ENCODE data around the gene FHAD1. TPM values are rescaled to one million over a fixed set of nuclear protein-coding genes. Genes with fewer than 3 reads are reported as not detected.
A peak's percentile ranks its signal among the peaks of the same experiment; 100 is the strongest.
"Not testable (repeated sequence)": the region's sequence is repeated elsewhere in the genome, so short reads cannot be mapped to it uniquely, and the experiment has no call there.

Gene FHAD1
- total RNA-seq, 1 donor from 2014 or later, result 0.21 TPM

- DNase-seq (ENCODE audit: low read depth), result no peak
- TF ChIP-seq, protein P1, sequence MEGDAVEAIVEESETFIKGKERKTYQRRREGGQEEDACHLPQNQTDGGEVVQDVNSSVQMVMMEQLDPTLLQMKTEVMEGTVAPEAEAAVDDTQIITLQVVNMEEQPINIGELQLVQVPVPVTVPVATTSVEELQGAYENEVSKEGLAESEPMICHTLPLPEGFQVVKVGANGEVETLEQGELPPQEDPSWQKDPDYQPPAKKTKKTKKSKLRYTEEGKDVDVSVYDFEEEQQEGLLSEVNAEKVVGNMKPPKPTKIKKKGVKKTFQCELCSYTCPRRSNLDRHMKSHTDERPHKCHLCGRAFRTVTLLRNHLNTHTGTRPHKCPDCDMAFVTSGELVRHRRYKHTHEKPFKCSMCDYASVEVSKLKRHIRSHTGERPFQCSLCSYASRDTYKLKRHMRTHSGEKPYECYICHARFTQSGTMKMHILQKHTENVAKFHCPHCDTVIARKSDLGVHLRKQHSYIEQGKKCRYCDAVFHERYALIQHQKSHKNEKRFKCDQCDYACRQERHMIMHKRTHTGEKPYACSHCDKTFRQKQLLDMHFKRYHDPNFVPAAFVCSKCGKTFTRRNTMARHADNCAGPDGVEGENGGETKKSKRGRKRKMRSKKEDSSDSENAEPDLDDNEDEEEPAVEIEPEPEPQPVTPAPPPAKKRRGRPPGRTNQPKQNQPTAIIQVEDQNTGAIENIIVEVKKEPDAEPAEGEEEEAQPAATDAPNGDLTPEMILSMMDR (IDR thresholded peaks at IDR 0.05; ENCODE audit: insufficient read depth, low read length, poor library complexity, severe bottlenecking), result no peak
- H3K36me3 ChIP-seq (ENCODE audit: control insufficient read depth, insufficient read depth, low read length), result peaks cover 1% of the 10 kb centered on the region
Measured at GRCh38 chr1:15429701-15430149, 182.7 kb downstream of the FHAD1 start.

GRCh38 chr1:15430787-15431570 lies 184.0 kb downstream of the FHAD1 start:
- no peak for DNase-seq (ENCODE audit: low read depth)
- Histone ChIP-seq H3K36me3 (ENCODE audit: control insufficient read depth, insufficient read depth, low read length) (peaks cover 1% of the 10 kb centered on the region), H3K27me3 (ENCODE audit: control insufficient read depth, insufficient read depth, low read length) (no peaks in the 10 kb centered on the region), H3K4me3 (ENCODE audit: low read depth, low read length) (no peak overlapping the region)
- TF ChIP-seq, protein P1 (IDR thresholded peaks at IDR 0.05; ENCODE audit: insufficient read depth, low read length, poor library complexity, severe bottlenecking), result peak; percentile 93

More at GRCh38 chr1:15429701-15430149, 182.7 kb downstream of the FHAD1 start:
- Histone ChIP-seq H3K27me3 (ENCODE audit: control insufficient read depth, insufficient read depth, low read length) (no peaks in the 10 kb centered on the region), H3K4me3 (ENCODE audit: low read depth, low read length) (no peak overlapping the region)

DNA sequence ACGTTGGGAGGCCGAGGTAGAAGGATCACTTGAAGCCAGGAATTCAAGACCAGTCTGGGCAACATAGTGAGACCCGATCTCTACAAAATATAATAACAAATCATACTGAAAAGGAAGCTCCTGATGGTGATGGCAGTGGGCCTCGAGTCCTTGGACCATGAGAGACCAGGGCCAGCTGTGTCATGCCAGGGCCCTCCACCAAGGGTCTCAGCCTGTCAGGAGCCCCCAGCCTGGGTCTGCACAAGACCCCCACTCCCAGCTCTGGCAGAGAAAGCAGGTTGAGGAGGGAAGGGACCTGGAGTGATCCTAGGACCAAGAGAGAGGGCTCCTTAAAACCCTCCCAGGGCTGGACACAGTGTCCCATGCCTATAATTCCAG lies 184.5 kb downstream of the FHAD1 start:
- TF ChIP-seq, protein P1 (IDR thresholded peaks at IDR 0.05; ENCODE audit: insufficient read depth, low read length, poor library complexity, severe bottlenecking), result no peak
- peaks cover 1% of the 10 kb centered on the region for H3K36me3 ChIP-seq (ENCODE audit: control insufficient read depth, insufficient read depth, low read length)
- H3K27me3 ChIP-seq (ENCODE audit: control insufficient read depth, insufficient read depth, low read length), result no peaks in the 10 kb centered on the region
- H3K4me3 ChIP-seq (ENCODE audit: low read depth, low read length), result no peak overlapping the region
- DNase-seq (ENCODE audit: low read depth), result no peak

GRCh38 chr1:15432324-15432723 lies 185.3 kb downstream of the FHAD1 start:
- TF ChIP-seq, protein P1 (IDR thresholded peaks at IDR 0.05; ENCODE audit: insufficient read depth, low read length, poor library complexity, severe bottlenecking), result no peak
- H3K27me3 ChIP-seq (ENCODE audit: control insufficient read depth, insufficient read depth, low read length), result no peaks in the 10 kb centered on the region
- no peak overlapping the region for H3K4me3 ChIP-seq (ENCODE audit: low read depth, low read length)
- no peak for DNase-seq (ENCODE audit: low read depth)
- H3K36me3 ChIP-seq (ENCODE audit: control insufficient read depth, insufficient read depth, low read length), result peaks cover 1% of the 10 kb centered on the region

- Histone ChIP-seq H3K36me3 (ENCODE audit: control insufficient read depth, insufficient read depth, low read length) (no peaks in the 10 kb centered on the region), H3K27me3 (ENCODE audit: control insufficient read depth, insufficient read depth, low read length) (no peaks in the 10 kb centered on the region), H3K4me3 (ENCODE audit: low read depth, low read length) (no peak overlapping the region)
- no peak for DNase-seq (ENCODE audit: low read depth)
- TF ChIP-seq, protein P1 (IDR thresholded peaks at IDR 0.05; ENCODE audit: insufficient read depth, low read length, poor library complexity, severe bottlenecking), result no peak
Measured at GRCh38 chr1:15433471-15433870, 186.4 kb downstream of the FHAD1 start.

DNA sequence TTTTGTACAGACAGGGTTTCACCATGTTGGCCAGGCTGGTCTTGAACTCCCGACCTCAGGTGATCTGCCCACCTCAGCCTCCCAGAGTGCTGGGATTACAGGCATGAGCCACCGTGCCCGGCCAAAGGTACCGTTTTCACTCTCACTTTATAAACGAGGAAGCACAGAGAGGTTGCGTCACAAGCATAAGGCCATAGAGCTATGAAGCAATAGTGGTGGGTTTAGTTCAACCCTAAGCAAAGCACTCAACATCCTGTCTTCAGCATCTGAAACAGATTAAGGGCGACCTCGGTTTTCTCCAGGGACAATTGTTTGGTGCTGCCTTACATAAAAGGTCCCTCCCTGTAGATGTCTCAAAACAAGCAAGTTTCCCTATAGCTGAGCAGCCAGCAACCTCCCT lies 187.7 kb downstream of the FHAD1 start:
- H3K36me3 ChIP-seq (ENCODE audit: control insufficient read depth, insufficient read depth, low read length); DNase-seq (ENCODE audit: low read depth); H3K4me3 ChIP-seq (ENCODE audit: low read depth, low read length); H3K27me3 ChIP-seq (ENCODE audit: control insufficient read depth, insufficient read depth, low read length): not testable (repeated sequence)
